ENCODE measurements around the gene OLFML2A.

OLFML2A gene

DNA sequence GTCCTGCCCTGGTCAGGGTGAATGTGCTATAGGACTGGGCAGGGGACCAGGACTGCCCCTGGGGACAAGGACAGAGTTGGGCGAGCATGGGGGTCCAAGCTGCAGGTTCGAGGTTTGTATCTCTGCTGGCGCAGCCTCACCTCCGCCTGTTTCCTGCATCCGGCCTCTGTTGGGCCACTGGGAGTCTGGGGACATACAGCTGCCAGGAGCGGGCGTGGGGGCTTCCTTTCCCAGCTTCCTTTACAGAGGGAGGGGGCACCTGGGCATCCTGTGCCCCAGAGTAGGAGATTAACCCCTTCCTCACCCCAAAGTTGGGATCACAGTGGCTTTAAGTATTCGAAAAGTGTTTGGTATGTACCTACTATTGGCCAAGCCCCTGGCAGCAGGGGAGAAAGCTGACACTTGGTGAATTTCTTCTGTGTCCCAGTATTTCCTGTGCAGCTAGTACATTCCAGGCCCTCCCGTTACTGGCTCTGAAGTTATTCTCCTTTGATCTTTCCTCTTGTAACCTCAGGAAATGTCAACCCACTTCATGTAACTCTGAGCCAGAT, 19.0 kb downstream of the OLFML2A start:
- no peaks in the 10 kb centered on the region for H3K9me3 ChIP-seq (ENCODE audit: insufficient read depth, low read depth, low read length)
- H3K4me2 ChIP-seq (ENCODE audit: low read depth, low read length, poor library complexity, severe bottlenecking), result no peak overlapping the region
- H3K9ac ChIP-seq (ENCODE audit: low read depth, low read length, poor library complexity, severe bottlenecking), result no peak overlapping the region
- H3F3A ChIP-seq (ENCODE audit: low read depth), result no peaks in the 10 kb centered on the region
- no peaks in the 10 kb centered on the region for H3K27me3 ChIP-seq (ENCODE audit: insufficient read depth, low read length, poor library complexity, severe bottlenecking)
- H3K36me3 ChIP-seq (ENCODE audit: insufficient read depth, low read length), result no peaks in the 10 kb centered on the region
- H3K79me2 ChIP-seq (ENCODE audit: insufficient read depth, low read length), result no peaks in the 10 kb centered on the region
- H3K9me2 ChIP-seq (replicated peaks; ENCODE audit: low read depth, low read length), result no peaks in the 10 kb centered on the region
- H4K20me1 ChIP-seq (ENCODE audit: insufficient read depth, low read length, poor library complexity, severe bottlenecking), result no peaks in the 10 kb centered on the region
- H3K4me3 ChIP-seq (ENCODE audit: low read length, poor library complexity, severe bottlenecking), result no peak overlapping the region
- H2AFZ ChIP-seq (ENCODE audit: low read length), result no peak overlapping the region
- no peaks in the 10 kb centered on the region for H3K4me1 ChIP-seq (ENCODE audit: insufficient read depth, low read length, poor library complexity, severe bottlenecking)
- TF ChIP-seq CTCF (conservative IDR thresholded peaks at IDR 0.05; ENCODE audit: low read length) (no peak), EZH2phosphoT487 (IDR thresholded peaks at IDR 0.05; ENCODE audit: borderline replicate concordance) (no peak)

DNA sequence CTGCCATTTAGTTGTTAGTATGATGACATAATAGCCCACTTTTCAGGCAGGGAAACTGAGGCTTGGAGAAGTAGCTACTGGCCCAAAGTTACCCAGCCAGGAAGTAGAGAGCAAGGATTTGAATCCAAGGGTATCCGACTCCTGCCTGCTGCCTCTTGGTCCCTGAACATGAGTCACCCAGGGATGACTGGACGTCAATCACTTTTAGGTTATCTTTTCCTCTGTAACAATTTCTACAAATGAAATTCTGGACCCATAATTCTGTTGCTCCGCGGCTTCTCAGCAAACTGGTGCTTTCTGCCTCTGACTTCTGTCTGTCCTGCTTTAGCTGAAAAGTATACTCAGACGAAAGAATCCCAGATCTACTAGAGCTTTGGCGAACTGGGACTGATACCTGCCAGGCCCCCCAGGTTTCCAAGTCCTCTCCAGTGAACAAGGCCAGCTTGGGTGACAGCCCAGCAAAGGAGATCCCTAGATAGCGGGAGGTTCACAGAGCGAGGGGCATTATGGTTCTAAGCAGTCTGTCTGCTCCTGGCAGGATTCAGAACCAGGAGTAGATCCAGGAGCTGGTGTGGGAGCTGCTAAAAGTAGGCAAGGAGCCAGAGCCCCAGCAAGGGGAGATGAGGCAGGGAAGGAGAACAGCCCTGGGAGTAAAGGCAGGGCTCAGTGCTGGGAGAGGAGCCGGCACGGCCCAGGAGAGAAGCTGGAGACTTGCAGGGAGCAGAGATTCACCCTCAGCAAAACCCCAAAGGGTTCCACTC, 20.6 kb downstream of the OLFML2A start:
- H3K9me3 ChIP-seq (ENCODE audit: insufficient read depth, low read depth, low read length), result no peaks in the 10 kb centered on the region
- H3K79me2 ChIP-seq (ENCODE audit: insufficient read depth, low read length), result no peaks in the 10 kb centered on the region
- H2AFZ ChIP-seq (ENCODE audit: low read length), result no peak overlapping the region
- no peaks in the 10 kb centered on the region for H3K27me3 ChIP-seq (ENCODE audit: insufficient read depth, low read length, poor library complexity, severe bottlenecking)
- H3F3A ChIP-seq (ENCODE audit: low read depth), result no peaks in the 10 kb centered on the region
- H3K4me3 ChIP-seq (ENCODE audit: low read length, poor library complexity, severe bottlenecking), result no peak overlapping the region
- no peak overlapping the region for H3K4me2 ChIP-seq (ENCODE audit: low read depth, low read length, poor library complexity, severe bottlenecking)
- TF ChIP-seq EZH2phosphoT487 (IDR thresholded peaks at IDR 0.05; ENCODE audit: borderline replicate concordance) (no peak), CTCF (conservative IDR thresholded peaks at IDR 0.05; ENCODE audit: low read length) (no peak)
- H3K36me3 ChIP-seq (ENCODE audit: insufficient read depth, low read length), result no peaks in the 10 kb centered on the region
- H3K9me2 ChIP-seq (replicated peaks; ENCODE audit: low read depth, low read length), result no peaks in the 10 kb centered on the region
- no peaks in the 10 kb centered on the region for H4K20me1 ChIP-seq (ENCODE audit: insufficient read depth, low read length, poor library complexity, severe bottlenecking)
- H3K9ac ChIP-seq (ENCODE audit: low read depth, low read length, poor library complexity, severe bottlenecking), result no peak overlapping the region
- no peaks in the 10 kb centered on the region for H3K4me1 ChIP-seq (ENCODE audit: insufficient read depth, low read length, poor library complexity, severe bottlenecking)

GRCh38 chr9:124799274-124800006, 22.5 kb downstream of the OLFML2A start:
- Histone ChIP-seq H3K4me1 (ENCODE audit: insufficient read depth, low read length, poor library complexity, severe bottlenecking) (no peaks in the 10 kb centered on the region), H3K27me3 (ENCODE audit: insufficient read depth, low read length, poor library complexity, severe bottlenecking) (no peaks in the 10 kb centered on the region), H3K4me2 (ENCODE audit: low read depth, low read length, poor library complexity, severe bottlenecking) (no peak overlapping the region), H3K4me3 (ENCODE audit: low read length, poor library complexity, severe bottlenecking) (no peak overlapping the region), H3K9ac (ENCODE audit: low read depth, low read length, poor library complexity, severe bottlenecking) (no peak overlapping the region), H3K36me3 (ENCODE audit: insufficient read depth, low read length) (no peaks in the 10 kb centered on the region), H3K79me2 (ENCODE audit: insufficient read depth, low read length) (no peaks in the 10 kb centered on the region), H3K9me3 (ENCODE audit: insufficient read depth, low read depth, low read length) (no peaks in the 10 kb centered on the region), H4K20me1 (ENCODE audit: insufficient read depth, low read length, poor library complexity, severe bottlenecking) (no peaks in the 10 kb centered on the region), H3F3A (ENCODE audit: low read depth) (no peaks in the 10 kb centered on the region), H2AFZ (ENCODE audit: low read length) (no peak overlapping the region), H3K9me2 (replicated peaks; ENCODE audit: low read depth, low read length) (no peaks in the 10 kb centered on the region)
- TF ChIP-seq CTCF (conservative IDR thresholded peaks at IDR 0.05; ENCODE audit: low read length) (no peak), EZH2phosphoT487 (IDR thresholded peaks at IDR 0.05; ENCODE audit: borderline replicate concordance) (no peak)
